ENCODE measurements around the gene ADAMTS3.

Gene ADAMTS3

DNA sequence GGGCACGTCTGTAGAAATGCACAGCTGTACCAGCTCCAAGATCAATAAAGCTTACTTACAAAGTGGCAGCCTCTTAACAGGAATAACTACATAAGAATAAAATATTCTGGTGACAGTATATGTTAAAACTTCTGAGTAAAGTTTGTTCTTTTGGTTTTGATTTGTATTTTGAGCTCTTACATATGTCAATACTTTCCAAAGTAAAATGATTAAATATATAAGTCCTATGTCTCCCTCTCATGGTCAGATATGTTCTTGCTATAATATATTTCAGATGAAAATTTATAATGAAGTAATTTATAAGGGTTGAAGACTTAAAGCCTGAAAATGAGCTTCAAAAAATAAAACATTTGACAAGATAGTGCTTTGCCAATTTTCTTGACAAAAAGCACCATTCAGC, 282.8 kb downstream of the ADAMTS3 start:
- DNase-seq (ENCODE audit: low read depth): no peak

DNA sequence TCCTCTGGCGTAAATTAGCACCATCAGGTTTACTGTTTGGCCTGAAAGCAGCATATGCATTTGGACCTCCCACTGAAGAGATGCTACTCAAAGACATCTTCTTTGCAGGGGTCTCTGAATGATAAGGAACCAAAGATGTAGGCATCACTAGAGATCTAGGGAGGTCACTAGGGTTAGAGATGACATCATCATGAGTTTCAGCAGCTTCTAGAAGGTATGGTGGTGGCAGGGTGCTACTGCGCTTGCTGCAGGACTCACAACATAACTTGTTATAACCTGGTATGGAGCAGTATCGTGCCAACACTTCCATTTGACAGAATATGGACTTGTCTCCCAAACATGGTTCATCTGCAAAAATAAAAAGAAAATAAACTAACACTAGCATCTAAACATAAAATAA, 285.7 kb downstream of the ADAMTS3 start:
- DNase-seq (ENCODE audit: low read depth): no peak

GRCh38 chr4:72280252-72280651, 288.8 kb downstream of the ADAMTS3 start:
- no peak for DNase-seq (ENCODE audit: low read depth)

- DNase-seq (ENCODE audit: low read depth): no peak
Measured at GRCh38 chr4:72275381-72275780, 293.6 kb downstream of the ADAMTS3 start.

DNA sequence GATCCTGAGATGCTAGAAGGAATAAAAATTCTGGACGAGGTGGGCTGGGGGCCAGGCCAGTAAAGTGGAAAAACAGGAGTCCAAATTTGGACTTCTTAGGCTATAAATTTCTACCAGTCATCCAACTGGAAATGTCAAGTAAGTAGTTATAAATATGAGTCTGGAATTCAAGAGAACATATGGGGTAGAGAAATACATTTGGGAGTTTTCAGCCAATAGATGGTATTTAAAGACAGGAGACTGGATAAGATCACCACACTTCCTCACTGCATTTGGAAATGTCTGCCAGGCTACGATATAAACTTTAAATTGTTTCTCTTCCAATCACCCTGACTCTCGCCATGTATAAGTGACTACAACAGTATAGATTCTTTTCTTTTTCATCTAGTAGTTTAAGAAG, 294.8 kb downstream of the ADAMTS3 start:
- no peak for DNase-seq (ENCODE audit: low read depth)

DNA sequence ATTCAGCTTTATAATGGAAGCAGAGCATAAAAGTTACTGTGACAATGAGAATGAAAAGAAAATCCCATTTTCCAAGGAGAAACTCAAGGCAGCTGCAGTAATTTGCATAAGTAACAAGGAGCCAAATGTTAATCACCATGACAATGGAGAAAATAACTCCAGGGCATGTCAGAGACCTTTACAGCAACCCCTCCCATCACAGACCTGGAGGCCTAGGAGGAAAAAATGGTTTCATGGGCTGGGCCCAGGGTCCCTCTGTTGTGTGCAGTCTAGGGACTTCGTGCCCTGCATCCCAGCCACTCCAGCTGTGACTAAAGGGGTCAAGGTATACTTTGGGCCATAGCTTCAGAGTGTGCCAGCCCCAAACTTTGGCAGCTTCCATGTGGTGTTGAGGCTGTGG, 313.8 kb downstream of the ADAMTS3 start:
- DNase-seq (ENCODE audit: low read depth): no peak

DNA sequence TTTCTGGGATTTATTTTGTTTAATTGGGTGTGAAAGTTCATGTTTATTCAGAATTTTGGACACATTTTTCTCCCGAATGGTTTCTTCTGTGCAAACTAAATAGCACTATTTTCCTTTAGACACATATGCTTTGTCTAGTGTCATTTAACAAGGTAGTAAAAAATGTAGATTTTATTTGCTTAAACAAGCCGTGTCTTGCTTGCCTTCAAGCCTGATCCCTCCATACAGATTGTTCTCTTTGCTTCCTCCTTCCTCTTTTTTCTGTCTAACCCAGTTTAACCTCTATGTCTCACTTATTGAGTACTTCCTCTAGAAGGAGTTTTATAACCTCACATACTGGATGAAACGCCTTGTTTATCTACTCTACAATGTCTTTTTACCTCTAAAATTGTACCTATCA, 325.4 kb downstream of the ADAMTS3 start:
- DNase-seq (ENCODE audit: low read depth): no peak

DNA sequence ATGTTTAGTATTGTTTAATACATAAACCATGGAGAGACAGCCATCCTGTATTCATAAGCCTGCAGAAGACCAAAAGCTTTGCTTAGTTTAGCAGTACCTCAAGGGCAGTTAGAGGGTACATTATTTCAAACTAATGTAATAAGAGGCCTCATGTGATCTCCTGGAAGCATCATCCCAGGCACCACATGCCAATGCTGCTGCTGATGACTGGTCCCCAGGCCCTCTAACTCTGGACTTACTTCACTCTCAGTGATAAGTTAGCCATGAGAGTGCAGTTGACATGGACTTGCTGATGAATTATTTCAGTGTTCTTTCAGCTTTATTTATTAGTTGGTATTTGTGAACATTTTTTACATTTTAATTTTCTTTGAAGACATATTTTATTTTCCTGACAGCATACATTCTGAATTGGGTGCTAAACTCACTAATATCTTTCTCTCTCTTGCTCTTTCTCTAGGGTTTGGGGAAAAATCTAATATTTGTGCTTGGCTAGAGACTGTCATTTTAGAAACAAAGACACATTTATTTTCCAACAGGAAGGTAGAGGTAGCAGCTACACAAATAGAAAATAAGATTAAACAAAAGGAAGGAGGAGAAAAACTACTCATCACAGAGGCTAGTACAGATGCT, 329.4 kb downstream of the ADAMTS3 start:
- no peak for DNase-seq (ENCODE audit: low read depth)

Data from activated gamma-delta T cell treated with anti-CD3 and anti-CD28 coated beads, Interleukin-2, amount 50 U/mL, for 16 hours (primary cell).